NCI-H2081 treated with DMSO at 0.1 percent for 48 hours (cell line): ENCODE measurements around the gene CTSS.
A peak's percentile ranks its signal among the peaks of the same experiment; 100 is the strongest.

Experiments
- DNase-seq: peaks from one replicate; lab custom pipeline; 2025; lab: John Stamatoyannopoulos, UW

CTSS gene

GRCh38 chr1:150696995-150697927, 68.3 kb downstream of the CTSS start, which contains the start of gene GOLPH3L:
Gene GOLPH3L (minus strand): TSS chr1:150697154. CDS start chr1:150694838, 2,316 bp downstream.
- DNase-seq = peak; percentile 100

GRCh38 chr1:150696590-150696989, 69.0 kb downstream of the CTSS start:
- no peak for DNase-seq

- DNase-seq = no peak
Observed at GRCh38 chr1:150696162-150696561, 69.4 kb downstream of the CTSS start.

GRCh38 chr1:150695561-150695960, 70.0 kb downstream of the CTSS start:
- DNase-seq = no peak

GRCh38 chr1:150692720-150693119, 72.9 kb downstream of the CTSS start:
- DNase-seq = no peak

GRCh38 chr1:150688763-150689162, 76.8 kb downstream of the CTSS start:
- DNase-seq = no peak

GRCh38 chr1:150686275-150686674, 79.3 kb downstream of the CTSS start:
- no peak for DNase-seq

- no peak for DNase-seq
Observed at GRCh38 chr1:150683914-150684313, 81.7 kb downstream of the CTSS start.
